HG02870 (cell line): ENCODE results near the gene EMC10.

Experiments
- ATAC-seq: cut with Tn5 transposase; IDR thresholded peaks from one replicate; pipeline ENCODE4 v1.9.1; 2021; ENCODE audit warnings: mild to moderate bottlenecking, moderate library complexity; ENCODE audit not compliant: unreplicated experiment

Gene EMC10

DNA sequence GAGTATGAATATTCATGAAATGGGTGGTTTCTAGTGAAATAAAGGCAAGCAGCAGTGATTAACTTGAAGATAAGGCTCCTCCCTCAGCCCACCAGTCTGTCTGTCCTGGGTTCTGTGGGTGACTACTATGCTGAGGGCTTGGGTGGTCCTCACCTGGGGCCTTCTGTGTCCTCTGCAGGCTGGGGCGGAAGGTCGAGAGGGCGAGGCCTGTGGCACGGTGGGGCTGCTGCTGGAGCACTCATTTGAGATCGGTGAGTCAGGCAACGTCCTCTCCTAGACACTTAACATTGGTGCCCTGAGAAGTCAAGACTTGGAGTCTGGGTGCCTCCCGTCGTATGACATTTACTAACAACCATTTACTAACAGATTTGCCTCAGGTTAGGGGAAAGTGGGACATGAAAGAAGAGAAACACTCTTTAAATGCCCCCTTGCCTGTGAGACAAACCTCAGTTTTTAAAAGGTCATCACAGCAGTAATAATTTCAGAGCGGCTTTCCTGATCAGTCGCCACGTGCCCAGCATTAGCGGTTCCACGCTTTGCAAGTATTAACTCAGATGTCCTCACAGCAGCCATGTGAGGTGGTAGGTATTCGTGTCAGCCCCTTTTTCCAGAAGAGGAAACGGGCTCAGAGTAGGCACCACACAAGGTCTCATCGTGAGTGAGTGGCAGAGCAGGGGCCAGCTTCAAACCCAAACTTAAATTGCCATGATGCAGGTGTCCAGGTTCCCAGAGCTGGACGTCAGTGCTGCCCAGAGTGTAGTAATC lies 1.6 kb downstream of the EMC10 start:
- ATAC-seq, result no peak

- ATAC-seq, result no peak
Observed at GRCh38 chr19:50478901-50479715, 2.8 kb downstream of the EMC10 start.

DNA sequence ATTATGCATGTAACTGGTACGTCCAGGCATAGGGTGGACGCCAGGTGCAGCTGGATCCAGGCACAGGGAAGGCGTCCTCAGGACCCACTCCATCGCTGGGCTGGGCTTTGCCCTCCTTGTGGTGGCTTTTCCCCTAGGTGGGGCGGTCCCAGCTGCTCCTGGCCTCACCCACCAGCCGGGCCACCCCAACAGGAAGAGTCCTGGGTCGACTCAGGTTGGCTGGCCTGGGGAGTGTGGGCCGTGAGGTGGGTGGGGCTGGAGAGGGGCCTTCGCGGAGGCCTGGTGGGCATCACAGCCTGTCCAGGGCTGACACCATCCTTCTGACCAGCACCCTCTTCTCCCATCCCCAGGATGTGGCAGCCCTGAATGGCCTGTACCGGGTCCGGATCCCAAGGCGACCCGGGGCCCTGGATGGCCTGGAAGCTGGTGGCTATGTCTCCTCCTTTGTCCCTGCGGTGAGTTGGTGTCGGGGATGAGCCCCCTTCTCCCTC lies 3.5 kb downstream of the EMC10 start:
- ATAC-seq, result no peak

DNA sequence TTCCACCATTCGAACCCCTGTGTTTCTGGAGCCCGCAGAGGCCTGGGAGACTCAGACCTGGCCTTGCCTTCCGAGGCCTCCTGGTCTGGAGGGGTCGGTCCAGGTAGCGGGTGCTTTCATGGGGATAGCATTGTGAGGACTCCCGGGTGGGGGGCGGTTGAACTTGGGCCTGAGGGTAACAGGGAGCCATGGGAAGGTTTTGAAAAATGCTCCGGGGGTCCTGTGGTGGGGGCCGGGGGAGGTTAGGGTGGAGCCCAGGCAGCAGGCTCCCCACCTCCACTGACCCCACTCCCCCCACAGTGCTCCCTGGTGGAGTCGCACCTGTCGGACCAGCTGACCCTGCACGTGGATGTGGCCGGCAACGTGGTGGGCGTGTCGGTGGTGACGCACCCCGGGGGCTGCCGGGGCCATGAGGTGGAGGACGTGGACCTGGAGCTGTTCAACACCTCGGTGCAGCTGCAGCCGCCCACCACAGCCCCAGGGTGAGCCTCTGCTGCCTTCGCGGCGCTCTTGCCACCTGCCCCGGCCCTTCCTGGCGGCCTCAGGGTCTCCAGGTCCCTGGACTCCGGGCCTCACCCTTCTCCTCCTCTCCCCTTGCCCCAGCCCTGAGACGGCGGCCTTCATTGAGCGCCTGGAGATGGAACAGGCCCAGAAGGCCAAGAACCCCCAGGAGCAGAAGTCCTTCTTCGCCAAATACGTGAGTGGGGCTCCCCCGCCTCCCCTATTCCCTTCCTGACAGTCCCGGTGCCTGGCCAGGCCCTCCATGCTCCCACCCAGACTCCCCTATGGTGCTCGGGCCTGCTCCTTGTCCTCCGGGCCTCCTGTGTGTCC lies 4.2 kb downstream of the EMC10 start:
- no peak for ATAC-seq

DNA sequence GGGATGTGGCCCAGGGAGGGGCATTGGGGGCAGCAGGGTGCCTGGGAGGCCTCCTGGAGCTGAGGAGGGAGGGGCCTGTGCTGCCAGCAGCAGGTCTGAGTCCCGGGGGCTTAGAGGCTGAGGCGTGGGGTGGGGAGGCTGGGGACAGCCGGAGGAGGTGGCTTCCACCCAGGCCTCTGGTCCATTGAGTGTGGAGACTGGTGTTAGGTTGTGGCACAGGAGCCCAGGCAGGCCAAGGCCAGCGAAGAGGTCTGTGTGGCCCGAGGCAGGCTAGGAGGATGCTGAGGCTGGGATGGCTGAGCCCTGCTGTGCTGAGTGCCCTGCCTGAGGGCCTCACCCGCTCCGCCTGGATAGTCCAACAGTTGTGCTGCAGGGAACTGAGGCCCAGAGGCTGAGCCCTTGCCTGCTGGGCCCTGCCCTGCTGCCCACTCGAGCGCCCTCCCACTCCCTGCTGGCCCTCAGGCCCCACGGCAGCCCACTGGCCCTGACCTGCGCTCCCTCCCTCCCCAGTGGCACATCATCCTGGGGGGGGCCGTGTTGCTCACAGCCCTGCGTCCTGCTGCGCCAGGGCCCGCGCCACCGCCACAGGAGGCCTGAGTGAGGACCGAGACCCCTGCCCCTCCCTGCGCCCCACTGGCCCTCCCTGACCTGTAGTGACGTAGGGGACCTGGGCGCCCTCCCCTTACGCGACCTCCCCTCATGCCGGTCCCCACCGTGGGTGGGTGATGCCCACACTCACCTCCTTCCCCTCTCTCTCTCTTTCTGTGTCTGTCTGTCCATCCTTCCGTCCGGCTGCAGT lies 5.2 kb downstream of the EMC10 start:
- ATAC-seq, result no peak

- ATAC-seq, result no peak
Observed at GRCh38 chr19:50482271-50482855, 6.1 kb downstream of the EMC10 start.

- no peak for ATAC-seq
Observed at GRCh38 chr19:50482916-50483315, 6.6 kb downstream of the EMC10 start.

DNA sequence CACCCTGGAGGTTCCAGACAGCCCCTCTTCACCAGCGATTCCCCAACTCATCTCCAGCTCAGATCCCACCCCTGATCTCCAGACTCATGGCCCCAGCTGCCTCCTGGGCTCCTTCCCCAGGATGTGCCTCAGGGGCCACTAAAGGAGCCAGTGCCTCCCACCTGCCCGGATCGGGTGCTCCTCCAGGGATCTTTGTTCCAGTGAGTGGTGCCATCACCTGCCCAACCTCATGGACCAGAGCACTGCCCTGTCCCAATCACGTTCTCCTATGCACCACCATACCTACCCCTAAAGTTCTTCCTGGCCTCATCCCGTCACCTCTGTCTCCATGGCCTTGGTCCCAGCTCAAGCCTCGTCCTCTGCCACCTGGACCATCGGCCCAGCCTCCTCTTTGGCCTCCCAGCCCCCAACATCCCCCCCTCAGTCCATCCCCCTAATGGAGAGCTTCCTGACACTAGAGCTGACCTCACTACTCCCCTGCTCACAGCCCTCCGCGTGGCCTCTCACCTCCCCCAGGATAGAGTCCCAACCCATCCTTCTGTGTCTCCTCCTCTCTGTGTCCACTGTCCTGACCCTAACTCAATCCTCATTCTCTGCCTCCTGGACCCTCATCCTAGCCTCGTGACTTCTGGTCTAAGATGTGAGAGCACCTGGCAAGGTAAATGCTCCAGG lies 9.1 kb downstream of the EMC10 start:
- no peak for ATAC-seq

DNA sequence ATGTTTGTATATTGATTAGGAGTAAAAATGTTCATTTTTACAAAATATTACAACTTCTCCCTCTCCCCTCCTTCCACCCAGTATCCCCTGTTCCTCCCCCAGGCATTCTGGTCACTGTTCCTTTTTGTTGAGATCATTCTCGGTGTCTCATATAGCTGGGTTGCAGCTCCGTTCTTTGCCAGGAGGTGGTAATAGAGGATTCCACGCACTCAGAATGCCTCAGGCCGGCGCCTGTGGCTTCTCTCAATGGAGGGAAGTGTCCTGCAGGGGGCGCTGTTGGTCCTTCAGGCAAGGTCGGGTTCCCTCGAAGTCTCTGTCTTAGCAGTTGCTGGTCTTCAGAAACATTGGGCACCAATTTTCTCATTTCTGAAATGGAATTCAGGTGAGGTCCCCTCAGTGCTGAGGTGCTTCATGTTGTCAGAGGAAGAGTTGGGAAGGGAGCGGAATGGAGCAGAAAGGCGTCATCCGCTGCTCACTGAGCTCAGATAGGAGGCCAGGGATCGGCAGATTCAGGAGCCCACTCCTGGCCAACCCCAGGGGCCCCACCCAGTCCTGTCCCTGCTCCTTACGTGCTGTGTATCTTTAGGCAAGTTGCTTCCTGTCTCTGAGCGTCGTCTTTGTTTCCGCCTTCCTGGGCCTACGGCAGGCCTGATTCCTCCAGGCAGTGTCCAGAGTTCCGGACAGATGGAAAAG lies 10.7 kb downstream of the EMC10 start:
- ATAC-seq, result no peak

- ATAC-seq, result no peak
Observed at GRCh38 chr19:50488389-50489194, 12.3 kb downstream of the EMC10 start.

- no peak for ATAC-seq
Observed at GRCh38 chr19:50489461-50490011, 13.2 kb downstream of the EMC10 start.

GRCh38 chr19:50490411-50490811 lies 14.1 kb downstream of the EMC10 start:
- no peak for ATAC-seq

- ATAC-seq, result no peak
Observed at GRCh38 chr19:50490991-50491472, 14.7 kb downstream of the EMC10 start.

GRCh38 chr19:50492303-50493052 lies 16.2 kb downstream of the EMC10 start:
- no peak for ATAC-seq

GRCh38 chr19:50493171-50493570 lies 16.9 kb downstream of the EMC10 start:
- ATAC-seq, result no peak

DNA sequence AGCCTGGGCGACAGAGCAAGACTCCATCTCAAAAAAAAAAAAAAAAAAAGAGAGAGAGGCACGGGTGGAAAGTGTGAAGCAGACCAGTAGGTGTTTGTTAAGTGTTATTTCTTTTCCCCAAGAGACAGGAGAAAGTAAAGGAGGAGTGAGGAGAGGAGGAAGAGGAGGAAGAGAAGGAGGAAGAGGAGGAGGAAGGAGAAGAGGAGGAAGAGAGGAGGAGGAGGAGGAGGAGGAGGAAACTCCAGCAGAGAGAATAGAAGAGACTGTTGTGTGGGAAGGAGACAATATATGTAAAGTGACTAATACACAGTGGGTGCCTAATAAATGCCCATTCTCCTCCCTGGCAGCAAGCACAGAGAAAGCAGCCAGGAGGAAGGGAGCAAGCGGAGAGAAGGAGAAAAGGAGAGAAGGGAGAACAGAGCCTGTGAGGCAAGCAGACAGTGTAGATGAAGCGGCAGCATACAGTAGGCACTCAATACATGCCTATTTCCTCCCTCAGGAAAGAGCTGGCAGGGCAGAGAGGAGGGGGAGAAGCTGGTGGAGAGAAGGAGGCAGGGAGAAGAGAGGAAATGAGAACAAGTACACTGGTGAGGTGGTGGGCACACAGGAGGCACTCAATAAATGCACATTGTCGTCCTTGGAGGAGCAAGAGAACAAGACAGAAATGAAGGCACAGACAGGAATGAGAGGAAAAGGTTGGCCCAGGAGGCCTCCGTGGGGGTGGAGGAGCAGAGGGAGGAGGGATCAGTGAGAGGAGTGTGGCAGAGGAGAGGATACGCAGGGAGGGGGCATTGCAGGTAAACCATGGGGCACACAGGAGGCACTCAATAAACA lies 18.1 kb downstream of the EMC10 start:
- no peak for ATAC-seq
